Liver (tissue), 3 donors: ENCODE results near the gene FANCL.

Source experiments
- CTCF ChIP-seq: fragments of 150-350 bp; IDR thresholded peaks from 2 replicates; pipeline ENCODE4 v1.5.1; 2017; ENCODE audit warnings: improper control_type of control experiment, low read depth, low read length; ENCODE audit not compliant: missing input control
- JUND ChIP-seq, 2 donors: IDR thresholded peaks; 2 replicates each; pipeline ENCODE4 v1.6.1; 2016; ENCODE audit warnings: antibody characterized with exemption in 2 of 2
- REST ChIP-seq: IDR thresholded peaks from 2 replicates; pipeline ENCODE4 v1.6.1; 2016; ENCODE audit warnings: antibody characterized with exemption, mild to moderate bottlenecking
- donor health status: healthy.
- donor health status: healthy.

- TF ChIP-seq REST, result no peak
- TF ChIP-seq CTCF, result no peak
- TF ChIP-seq JUND (IDR thresholded peaks at IDR 0.05), result no peak
These were observed 6.0 kb downstream of the FANCL start for GRCh38 chr2:58235170-58235569.
